ENCODE data around the gene ZNF574. TPM values are rescaled to one million over a fixed set of nuclear protein-coding genes. Genes with fewer than 3 reads are reported as not detected.

Gene ZNF574
- total RNA-seq, 1 donor from 2014 or later, result 20.0 TPM

- no peak overlapping the region for H3K27ac ChIP-seq (ENCODE audit: low read depth, low read length)
- H3K36me3 Mint-ChIP-seq (ENCODE audit: low read depth, unreplicated experiment), result peaks cover 7% of the 10 kb centered on the region
- H3K27me3 ChIP-seq (ENCODE audit: insufficient read depth, low read length), result peaks cover 21% of the 10 kb centered on the region
- no peaks in the 10 kb centered on the region for H3K4me1 ChIP-seq (ENCODE audit: insufficient read depth, low read length)
- FAIRE-seq (no peak), DNase-seq (ENCODE audit: low read depth) (peak; percentile 10)
- H3K79me2 ChIP-seq (ENCODE audit: insufficient read depth, low read length), result no peaks in the 10 kb centered on the region
- TF ChIP-seq CTCF (IDR thresholded peaks at IDR 0.05; ENCODE audit: insufficient read depth, low read depth, low read length) (no peak), EZH2 (IDR thresholded peaks at IDR 0.05; ENCODE audit: insufficient read depth, low read length) (no peak)
- H3K36me3 ChIP-seq (ENCODE audit: insufficient read depth, low read length), result no peaks in the 10 kb centered on the region
- H3K27me3 Mint-ChIP-seq (ENCODE audit: low read depth, unreplicated experiment), result peaks cover 16% of the 10 kb centered on the region
- H3K4me1 Mint-ChIP-seq (ENCODE audit: low read depth, unreplicated experiment), result no peaks in the 10 kb centered on the region
- H3K4me2 ChIP-seq (ENCODE audit: low read length), result no peak overlapping the region
- no peak overlapping the region for H3K9ac ChIP-seq (ENCODE audit: low read length)
- H2AFZ ChIP-seq (ENCODE audit: low read depth, low read length), result no peak overlapping the region
- H3K4me3 ChIP-seq (ENCODE audit: insufficient read depth, low read depth, low read length), result no peak overlapping the region
- no peaks in the 10 kb centered on the region for H3K9me3 Mint-ChIP-seq (ENCODE audit: unreplicated experiment)
- peaks cover 18% of the 10 kb centered on the region for H4K20me1 ChIP-seq (ENCODE audit: insufficient read depth, low read length)
- no peak overlapping the region for H3K27ac Mint-ChIP-seq (ENCODE audit: unreplicated experiment)
- H3K4me3 Mint-ChIP-seq (ENCODE audit: unreplicated experiment), result no peak overlapping the region
- no peaks in the 10 kb centered on the region for H3K9me3 ChIP-seq (ENCODE audit: insufficient read depth, low read depth, low read length)
These were observed 9.8 kb upstream of the ZNF574 start for GRCh38 chr19:42066075-42066754.

- Histone ChIP-seq H3K27ac (ENCODE audit: low read depth, low read length) (no peak overlapping the region), H3K27me3 (ENCODE audit: insufficient read depth, low read length) (peaks cover 21% of the 10 kb centered on the region), H3K79me2 (ENCODE audit: insufficient read depth, low read length) (no peaks in the 10 kb centered on the region), H4K20me1 (ENCODE audit: insufficient read depth, low read length) (peaks cover 18% of the 10 kb centered on the region), H3K4me2 (ENCODE audit: low read length) (no peak overlapping the region), H3K36me3 (ENCODE audit: insufficient read depth, low read length) (no peaks in the 10 kb centered on the region), H3K4me1 (ENCODE audit: insufficient read depth, low read length) (no peaks in the 10 kb centered on the region), H3K9me3 (ENCODE audit: insufficient read depth, low read depth, low read length) (no peaks in the 10 kb centered on the region), H3K4me3 (ENCODE audit: insufficient read depth, low read depth, low read length) (no peak overlapping the region), H3K9ac (ENCODE audit: low read length) (no peak overlapping the region), H2AFZ (ENCODE audit: low read depth, low read length) (no peak overlapping the region)
- Mint-ChIP-seq H3K9me3 (ENCODE audit: unreplicated experiment) (no peaks in the 10 kb centered on the region), H3K27ac (ENCODE audit: unreplicated experiment) (no peak overlapping the region), H3K4me1 (ENCODE audit: low read depth, unreplicated experiment) (no peaks in the 10 kb centered on the region), H3K36me3 (ENCODE audit: low read depth, unreplicated experiment) (peaks cover 5% of the 10 kb centered on the region), H3K4me3 (ENCODE audit: unreplicated experiment) (no peak overlapping the region), H3K27me3 (ENCODE audit: low read depth, unreplicated experiment) (peaks cover 12% of the 10 kb centered on the region)
- no peak for FAIRE-seq
- no peak for TF ChIP-seq CTCF (IDR thresholded peaks at IDR 0.05; ENCODE audit: insufficient read depth, low read depth, low read length)
- no peak for TF ChIP-seq EZH2 (IDR thresholded peaks at IDR 0.05; ENCODE audit: insufficient read depth, low read length)
- DNase-seq (ENCODE audit: low read depth), result no peak
These were observed 8.6 kb upstream of the ZNF574 start for GRCh38 chr19:42067315-42067888.

- peaks cover 2% of the 10 kb centered on the region for H3K36me3 Mint-ChIP-seq (ENCODE audit: low read depth, unreplicated experiment)
- Histone ChIP-seq H3K9ac (ENCODE audit: low read length) (no peak overlapping the region), H3K4me3 (ENCODE audit: insufficient read depth, low read depth, low read length) (no peak overlapping the region), H3K36me3 (ENCODE audit: insufficient read depth, low read length) (no peaks in the 10 kb centered on the region), H4K20me1 (ENCODE audit: insufficient read depth, low read length) (peaks cover 18% of the 10 kb centered on the region), H3K4me1 (ENCODE audit: insufficient read depth, low read length) (no peaks in the 10 kb centered on the region), H3K4me2 (ENCODE audit: low read length) (peak overlapping the region; percentile 58), H3K27me3 (ENCODE audit: insufficient read depth, low read length) (peaks cover 21% of the 10 kb centered on the region), H3K27ac (ENCODE audit: low read depth, low read length) (no peak overlapping the region), H3K79me2 (ENCODE audit: insufficient read depth, low read length) (no peaks in the 10 kb centered on the region), H3K9me3 (ENCODE audit: insufficient read depth, low read depth, low read length) (no peaks in the 10 kb centered on the region), H2AFZ (ENCODE audit: low read depth, low read length) (no peak overlapping the region)
- peaks cover 8% of the 10 kb centered on the region for H3K27me3 Mint-ChIP-seq (ENCODE audit: low read depth, unreplicated experiment)
- TF ChIP-seq EZH2 (IDR thresholded peaks at IDR 0.05; ENCODE audit: insufficient read depth, low read length) (no peak), CTCF (IDR thresholded peaks at IDR 0.05; ENCODE audit: insufficient read depth, low read depth, low read length) (no peak)
- no peak overlapping the region for H3K27ac Mint-ChIP-seq (ENCODE audit: unreplicated experiment)
- no peak for FAIRE-seq
- DNase-seq (ENCODE audit: low read depth), result no peak
- H3K4me3 Mint-ChIP-seq (ENCODE audit: unreplicated experiment), result no peak overlapping the region
- H3K4me1 Mint-ChIP-seq (ENCODE audit: low read depth, unreplicated experiment), result no peaks in the 10 kb centered on the region
- no peaks in the 10 kb centered on the region for H3K9me3 Mint-ChIP-seq (ENCODE audit: unreplicated experiment)
These were observed 7.6 kb upstream of the ZNF574 start for GRCh38 chr19:42068361-42068755.

Data from astrocyte (in vitro differentiated cells and primary cell).